ELR (cell line): ENCODE data around the gene OR2K2.
"Not testable (repeated sequence)": the region's sequence is repeated elsewhere in the genome, so short reads cannot be mapped to it uniquely, and the experiment has no call there.

Experiments
- DNase-seq: peaks from one replicate; pipeline ENCODE4 v3.0.0-alpha.2; 2015; ENCODE audit warnings: low read depth

The OR2K2 gene, protein sequence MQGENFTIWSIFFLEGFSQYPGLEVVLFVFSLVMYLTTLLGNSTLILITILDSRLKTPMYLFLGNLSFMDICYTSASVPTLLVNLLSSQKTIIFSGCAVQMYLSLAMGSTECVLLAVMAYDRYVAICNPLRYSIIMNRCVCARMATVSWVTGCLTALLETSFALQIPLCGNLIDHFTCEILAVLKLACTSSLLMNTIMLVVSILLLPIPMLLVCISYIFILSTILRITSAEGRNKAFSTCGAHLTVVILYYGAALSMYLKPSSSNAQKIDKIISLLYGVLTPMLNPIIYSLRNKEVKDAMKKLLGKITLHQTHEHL

DNA sequence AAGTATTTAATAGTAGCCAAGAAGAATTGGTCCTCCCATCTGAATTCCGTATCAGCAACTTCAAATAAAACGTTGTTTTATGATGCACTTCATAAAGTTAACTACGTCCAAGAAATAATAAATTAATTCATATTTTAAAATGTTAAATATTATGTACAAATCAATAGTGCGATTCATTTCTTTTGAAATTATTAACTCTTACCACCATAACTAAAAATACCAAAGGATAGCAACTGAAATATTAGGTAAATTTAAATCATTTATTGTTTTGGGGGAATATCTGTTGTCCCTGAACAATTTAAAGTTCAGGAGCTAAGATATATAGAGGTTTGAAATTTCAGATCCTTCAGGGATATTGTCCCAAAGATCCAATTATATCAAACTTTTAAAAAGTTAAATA is at the start of gene OR2K2:
OR2K2 (minus strand) TSS at position 101 of the 400 bp plus-strand sequence. CDS start 1,791 bp downstream, outside the sequence.
- DNase-seq, result no peak

DNA sequence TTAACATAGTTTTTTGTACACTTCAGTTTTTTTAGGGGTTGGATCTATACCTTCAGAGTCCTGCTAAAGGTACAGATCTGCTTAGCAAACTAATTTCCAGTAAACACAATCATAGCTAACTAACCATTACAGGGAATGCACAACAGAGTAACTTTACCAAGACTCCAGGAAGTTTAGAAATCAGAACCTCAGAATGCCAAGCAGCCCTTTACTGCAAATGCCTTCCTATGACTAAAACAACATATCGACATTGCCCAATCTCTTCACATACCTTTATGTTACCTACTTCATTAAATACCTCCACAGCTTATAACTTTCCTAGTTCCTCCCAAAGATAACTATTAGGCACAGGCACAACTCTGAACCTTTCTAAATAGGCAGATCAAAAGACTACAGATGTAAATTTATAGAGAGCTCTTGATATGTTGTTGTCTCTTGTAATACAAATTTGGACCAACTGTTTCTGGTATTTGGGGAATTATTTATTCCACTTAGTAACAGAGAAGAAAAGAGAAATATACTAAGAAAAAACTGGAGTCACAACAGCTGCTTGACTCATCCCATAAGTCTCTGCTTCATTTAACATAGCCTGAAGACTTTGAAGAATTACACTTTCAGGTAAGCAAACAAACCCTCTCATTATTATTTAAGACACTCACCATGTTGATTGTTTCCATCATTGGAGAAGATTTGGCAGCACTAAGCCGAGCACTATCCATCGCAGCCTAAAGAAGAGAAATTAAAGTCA is 46.0 kb upstream of the OR2K2 start:
- peak; percentile 34 for DNase-seq

DNA sequence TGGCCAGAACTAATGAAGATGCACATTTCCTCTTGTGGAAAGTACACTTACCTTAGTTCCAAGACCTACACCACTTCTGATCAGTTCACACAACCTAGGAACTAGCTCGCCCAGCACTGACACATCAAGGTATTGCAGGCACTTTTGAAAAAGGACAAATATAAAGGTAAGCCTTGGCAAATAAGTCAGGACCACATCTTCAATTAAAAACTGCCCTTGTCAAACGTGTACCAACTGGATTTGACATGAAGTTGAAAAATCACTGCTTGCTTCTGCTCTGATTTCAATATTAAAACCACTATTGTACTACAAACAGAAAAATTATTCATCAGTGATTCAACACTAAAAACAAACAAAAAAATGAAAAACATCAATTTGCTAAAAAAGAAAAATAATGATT is 45.0 kb upstream of the OR2K2 start:
- no peak for DNase-seq

DNA sequence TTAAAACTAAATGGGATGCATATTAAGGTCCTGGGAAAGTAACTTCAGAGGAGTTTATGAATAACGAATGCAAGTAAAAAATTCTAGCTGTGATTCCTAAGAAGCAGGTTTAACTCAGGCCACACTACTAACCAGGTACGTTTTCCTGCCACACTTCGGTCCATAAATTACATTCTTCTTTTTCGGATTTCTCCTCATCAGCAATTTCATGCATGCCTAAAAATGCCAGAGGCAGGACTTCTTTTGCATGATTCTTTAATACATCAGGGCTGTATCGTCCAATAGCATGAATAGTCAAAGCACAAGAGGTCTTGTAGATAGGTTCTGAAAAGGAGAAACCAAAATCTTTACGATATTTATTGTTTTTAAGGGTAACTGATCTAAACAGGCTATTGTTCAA is 42.3 kb upstream of the OR2K2 start:
- DNase-seq, result no peak

DNA sequence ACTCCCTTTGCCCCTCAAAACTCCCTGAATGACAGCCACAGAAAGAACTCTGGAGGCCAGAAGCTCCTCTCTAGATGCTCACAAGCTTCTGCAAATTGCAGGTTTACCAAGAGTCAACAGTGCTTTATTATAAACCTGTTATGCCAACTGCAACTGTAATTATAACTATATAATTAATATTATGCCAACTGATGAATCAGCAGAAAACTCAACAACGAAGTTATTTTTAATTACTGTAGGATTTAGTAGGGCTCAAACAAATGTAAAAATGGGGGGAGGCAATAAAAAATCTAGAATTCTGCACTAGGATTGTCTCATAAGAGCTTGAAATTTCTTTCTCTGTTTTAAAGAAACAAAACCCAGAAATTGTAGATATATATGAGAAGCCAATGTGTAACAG is 37.0 kb upstream of the OR2K2 start:
- no peak for DNase-seq

DNA sequence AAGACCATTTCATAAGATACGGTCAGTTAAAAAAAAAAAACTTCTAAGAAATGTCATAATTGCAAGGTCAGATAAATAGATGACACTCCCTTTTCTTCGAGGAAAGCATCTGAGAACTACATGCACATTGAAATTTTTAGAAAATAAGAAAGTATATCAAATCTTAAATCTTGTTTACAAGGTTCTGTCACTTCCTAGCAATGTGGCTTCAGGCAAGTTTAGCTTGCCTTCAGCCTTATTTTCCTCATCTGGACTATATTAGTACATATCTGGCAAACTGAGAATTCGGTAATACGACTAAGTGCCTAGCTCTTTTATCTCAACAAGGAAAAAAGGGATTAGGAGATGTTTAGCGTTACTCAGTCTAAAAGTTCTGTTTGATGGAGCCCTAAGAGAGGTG is 32.5 kb upstream of the OR2K2 start:
- no peak for DNase-seq

DNA sequence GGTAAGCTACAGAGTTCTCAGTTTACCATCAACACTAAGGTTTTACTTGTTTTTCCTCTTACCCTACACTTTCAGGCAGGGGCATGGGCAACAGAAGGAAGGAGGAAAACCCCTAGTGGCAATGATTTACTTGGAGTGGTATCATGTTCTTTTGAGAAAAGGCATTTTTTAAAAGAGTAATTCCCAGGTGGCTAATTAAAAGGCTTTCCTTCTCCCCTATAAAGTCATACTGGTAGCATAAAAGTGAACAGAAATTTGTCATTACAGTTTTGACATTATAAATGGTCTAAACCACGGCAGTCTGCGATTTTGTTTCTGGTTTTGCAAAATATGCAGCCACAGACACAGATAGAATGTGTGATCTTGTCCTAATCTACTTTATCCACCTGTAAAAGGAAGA is 30.9 kb upstream of the OR2K2 start:
- DNase-seq, result no peak

DNA sequence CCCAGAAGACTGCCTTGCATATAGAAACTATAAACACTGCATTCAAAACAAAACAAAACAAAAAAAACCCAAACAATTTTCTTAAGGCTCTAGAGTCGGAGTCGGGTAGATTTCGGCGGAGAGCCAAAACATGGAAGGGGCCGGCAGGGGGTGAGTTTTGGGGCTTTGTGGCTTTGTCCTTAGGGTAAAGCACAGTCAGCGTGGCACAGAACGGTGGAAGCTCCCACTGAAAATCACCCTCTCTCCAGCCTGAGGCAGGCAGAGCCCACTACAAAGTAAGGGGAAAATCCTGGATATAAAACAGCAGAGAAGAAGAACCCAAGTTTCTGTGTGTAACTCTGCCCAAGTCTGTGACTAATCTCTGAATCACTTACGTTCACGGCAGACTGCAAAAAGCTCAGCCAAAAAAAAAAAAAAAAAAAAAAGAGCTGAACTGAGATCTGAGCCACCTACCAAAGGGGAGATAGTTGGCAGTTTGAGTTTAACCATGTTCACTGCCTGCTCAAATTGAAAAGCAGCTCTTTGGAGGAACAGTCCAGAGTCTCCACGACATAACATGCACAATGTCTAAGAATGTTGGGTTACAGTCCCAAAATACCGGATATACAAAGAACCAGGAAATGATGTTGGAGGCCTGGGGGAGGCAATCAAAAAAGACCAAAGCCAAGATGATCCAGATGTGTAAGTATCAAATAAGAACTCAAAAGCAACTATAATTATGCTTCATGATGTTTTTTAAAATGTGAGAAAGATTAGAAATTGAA is 26.6 kb upstream of the OR2K2 start:
- peak; percentile 94 for DNase-seq

DNA sequence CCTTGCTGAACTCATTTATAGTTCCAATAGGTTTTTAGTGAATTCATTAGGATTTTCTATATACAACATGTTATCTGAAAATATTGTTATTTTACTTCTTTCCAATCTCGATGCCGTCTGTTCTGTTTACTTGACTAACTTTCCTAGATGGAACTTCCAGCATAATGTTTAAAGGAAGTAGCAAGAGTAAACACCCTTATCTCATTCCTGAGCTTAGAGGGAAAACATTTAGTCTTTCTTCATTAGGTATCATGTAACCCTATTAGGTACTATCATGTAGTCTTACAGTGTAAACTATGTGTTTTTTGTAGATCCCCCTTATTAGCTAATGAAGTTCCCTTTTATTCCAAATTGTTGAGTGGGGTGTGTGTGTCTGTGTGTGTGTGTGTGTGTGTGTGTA is 22.5 kb upstream of the OR2K2 start:
- DNase-seq, result no peak

DNA sequence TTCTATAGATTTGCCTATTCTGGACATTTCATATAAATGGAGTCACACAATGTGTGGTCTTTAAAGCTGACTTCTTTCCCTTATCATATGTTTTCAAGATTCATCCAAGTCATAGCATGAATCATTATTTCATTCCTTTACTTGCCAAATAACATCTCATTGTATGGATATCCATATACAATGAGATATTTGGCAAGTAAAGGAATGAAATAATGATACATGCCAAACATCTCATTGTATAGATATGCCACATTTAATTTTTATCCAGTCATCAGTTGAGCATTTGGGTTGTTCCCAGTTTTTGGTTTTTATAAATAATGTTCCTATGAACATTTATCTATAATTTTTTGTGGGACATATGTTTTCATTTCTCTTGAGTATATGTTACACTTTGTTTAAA is 20.5 kb upstream of the OR2K2 start:
- DNase-seq, result peak; percentile 25

DNA sequence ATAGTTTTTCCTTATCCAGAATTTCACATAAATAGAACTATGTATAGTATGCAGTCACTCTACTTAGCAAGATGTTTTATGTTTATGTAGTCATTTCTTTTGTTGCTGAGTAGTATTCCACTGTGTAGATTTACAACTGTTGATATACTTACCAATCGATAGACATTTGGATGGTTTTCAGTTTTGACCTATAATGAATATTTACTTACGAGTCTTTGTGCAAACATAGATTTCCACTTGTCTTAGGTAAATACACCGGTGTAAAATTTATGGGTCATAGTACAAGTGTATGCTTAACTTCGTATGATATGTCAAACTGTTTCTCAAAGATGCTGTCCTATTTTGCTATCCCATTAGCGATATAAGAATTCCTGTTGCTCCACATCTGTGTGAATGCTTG is 19.7 kb upstream of the OR2K2 start:
- DNase-seq, result no peak

DNA sequence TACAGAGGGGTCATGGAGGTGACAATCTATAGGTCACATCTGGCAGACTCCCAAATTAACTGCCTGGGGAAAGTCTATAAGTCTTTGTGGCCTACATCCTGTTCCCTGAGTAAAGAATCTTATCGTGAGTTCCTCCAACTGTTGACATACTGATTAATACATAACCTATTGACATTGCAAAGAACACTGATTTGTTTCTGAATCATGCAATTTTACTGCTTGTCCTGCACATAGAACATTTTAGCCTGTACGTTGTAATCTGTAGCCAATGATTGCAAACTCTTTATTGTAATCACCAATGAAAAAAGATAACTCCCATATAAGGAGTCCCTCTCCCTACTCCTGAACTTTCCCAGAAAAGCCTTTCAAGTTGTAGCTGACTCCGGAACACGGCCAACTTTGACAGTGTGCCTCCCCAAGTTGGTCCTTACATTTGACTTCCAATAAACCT is 18.8 kb upstream of the OR2K2 start:
- no peak for DNase-seq

DNA sequence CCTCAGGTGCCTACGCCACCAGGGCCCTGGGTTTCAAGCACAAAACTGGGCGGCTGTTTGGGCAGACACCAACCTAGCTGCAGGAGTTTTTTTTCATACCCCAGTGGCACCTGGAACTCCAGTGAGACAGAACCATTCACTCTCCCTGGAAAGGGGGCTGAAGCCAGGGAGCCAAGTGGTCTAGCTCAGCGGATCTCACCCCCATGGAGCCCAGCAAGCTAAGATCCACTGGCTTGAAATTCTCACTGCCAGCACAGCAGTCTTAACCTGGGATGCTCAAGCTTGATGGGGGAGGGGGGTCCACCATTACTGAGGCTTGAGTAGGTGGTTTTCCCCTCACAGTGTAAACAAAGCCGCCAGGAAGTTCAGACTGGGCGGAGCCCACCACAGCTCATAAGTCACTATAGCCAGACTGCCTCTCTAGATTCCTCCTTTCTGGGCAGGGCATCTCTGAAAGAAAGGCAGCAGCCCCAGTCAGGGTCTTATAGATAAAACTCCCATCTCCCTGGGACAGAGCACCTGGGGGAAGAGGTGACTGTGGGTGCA is 4.4 kb upstream of the OR2K2 start:
- DNase-seq, result peak; percentile 20

DNA sequence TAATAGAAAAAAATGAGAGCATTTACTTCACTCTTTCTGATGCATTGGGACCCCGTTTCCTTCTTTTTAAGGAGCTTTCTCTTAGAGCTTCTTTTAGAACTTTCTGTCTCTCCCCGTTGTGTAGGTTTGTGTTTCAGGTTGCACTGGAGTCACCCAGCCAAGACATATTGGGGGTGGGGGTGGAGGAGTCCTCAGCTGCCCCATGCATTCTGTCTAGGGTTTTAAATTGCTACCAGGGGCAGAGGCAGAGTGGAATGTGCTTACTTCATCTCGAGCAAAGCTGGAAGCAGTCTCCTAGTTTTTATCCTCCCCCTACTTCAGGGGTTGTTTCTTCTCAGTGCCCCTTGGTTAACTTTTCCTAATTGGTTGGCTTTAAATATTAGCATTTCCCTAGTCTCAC is 9.4 kb downstream of the OR2K2 start:
- no peak for DNase-seq

DNA sequence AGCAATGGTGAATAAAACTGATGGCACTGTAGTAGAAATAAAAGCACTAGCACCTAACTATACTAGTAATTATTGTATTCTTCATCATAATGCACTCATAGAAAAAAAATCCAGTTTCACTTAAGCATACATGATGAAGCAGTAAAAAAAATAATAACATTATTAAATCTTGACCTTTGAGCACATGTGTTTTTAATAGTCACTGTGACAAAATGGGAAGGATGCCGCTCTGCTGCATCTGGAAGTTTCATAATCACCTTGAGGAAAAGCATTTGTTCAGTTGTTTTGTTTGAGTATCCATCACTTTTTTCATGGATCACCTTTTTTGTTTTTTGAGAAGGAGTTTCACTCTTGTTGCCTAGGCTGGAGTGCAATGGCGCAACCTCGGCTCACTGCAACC is 13.2 kb downstream of the OR2K2 start:
- no peak for DNase-seq

DNA sequence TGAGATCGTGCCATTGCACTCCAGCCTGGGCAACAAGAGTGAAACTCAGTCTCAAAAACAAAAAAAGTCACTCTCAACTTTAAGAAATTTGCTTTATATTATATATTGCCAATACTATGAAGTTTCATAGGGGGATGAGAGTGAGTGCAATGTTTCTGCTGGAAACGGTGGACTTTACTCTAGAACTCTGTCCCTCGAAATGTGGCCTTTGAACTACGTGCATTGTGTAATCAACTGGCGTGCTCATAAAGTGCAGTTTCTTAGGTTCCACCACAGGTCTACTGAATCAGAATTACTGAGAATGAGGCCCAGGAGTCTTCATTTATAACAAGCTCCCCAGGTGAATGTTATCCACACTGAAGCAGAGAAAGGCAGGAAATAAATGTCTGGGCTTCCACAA is 24.1 kb downstream of the OR2K2 start:
- no peak for DNase-seq

DNA sequence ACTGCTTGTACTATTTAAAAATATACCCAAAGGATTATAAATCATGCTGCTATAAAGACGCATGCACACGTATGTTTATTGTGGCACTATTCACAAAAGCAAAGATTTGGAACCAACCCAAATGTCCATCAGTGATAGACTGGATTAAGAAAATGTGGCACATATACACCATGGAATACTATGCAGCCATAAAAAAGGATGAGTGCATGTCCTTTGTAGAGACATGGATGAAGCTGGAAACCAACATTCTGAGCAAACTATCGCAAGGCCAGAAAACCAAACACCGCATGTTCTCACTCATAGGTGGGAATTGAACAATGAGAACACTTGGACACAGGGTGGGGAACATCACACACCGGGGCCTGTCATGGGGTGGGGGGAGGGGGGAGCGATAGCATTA is 26.0 kb downstream of the OR2K2 start:
- not testable (repeated sequence) for DNase-seq

DNA sequence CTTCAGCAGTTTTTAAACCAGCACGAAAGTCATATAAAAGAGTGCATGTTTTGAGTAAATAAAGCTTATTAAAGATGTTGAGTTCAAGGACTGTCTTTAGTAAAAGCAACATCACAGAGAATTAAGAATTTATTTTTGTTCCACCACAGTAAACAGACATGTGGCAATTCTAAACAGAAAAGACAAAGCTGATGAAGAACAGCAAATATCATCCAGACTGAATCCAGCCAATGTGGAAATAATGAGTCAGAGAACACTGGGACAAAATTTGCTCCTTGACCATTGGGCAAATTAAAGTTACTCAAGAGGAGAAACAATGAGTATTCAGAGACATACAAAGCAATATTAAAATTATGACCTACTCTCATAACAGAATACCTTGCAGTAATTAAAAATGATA is 28.8 kb downstream of the OR2K2 start:
- DNase-seq, result peak; percentile 37

DNA sequence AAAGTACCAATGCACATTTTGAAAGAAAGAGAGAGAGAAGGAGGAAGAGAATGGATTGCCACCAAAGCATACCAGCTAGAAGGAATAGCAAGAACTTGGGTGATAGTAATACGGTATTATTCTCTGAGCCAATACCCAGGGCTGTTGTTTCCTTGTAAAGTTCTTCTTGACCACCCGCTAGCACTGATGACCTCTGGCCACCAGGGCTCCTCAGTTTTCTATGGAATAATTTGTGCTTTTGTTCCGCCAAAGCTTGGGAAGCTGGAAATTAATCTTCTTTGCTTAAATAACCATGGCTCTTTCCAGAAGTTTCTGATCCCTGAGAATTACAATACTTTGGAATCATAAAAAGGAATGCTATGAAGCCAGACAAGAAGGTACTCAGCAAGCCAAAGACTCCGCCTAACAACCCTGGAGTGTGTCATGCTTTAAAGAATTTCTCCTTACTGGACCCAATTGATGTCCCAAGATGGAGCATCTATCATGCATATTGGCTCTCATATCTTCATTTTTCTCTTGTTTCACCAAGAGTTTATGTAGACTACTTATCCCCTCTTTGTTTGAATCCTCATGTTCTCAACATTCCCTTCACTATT is 29.8 kb downstream of the OR2K2 start:
- peak; percentile 17 for DNase-seq

DNA sequence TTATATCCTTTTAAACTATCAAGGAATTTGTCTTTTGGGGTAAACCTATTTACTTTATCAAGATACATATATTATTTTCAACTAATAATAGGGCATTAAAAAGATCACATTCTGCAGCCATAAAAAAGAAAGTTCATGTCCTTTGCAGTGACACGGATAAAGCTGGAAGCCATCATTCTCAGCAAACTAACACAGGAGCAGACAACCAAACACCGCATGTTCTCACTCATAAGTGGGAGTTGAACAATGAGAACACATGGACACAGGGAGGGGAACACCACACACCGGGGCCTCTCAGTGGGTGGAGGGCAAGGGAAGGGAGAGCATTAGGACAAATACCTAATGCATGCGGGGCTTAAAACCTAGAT is 30.4 kb downstream of the OR2K2 start:
- DNase-seq, result not testable (repeated sequence)

DNA sequence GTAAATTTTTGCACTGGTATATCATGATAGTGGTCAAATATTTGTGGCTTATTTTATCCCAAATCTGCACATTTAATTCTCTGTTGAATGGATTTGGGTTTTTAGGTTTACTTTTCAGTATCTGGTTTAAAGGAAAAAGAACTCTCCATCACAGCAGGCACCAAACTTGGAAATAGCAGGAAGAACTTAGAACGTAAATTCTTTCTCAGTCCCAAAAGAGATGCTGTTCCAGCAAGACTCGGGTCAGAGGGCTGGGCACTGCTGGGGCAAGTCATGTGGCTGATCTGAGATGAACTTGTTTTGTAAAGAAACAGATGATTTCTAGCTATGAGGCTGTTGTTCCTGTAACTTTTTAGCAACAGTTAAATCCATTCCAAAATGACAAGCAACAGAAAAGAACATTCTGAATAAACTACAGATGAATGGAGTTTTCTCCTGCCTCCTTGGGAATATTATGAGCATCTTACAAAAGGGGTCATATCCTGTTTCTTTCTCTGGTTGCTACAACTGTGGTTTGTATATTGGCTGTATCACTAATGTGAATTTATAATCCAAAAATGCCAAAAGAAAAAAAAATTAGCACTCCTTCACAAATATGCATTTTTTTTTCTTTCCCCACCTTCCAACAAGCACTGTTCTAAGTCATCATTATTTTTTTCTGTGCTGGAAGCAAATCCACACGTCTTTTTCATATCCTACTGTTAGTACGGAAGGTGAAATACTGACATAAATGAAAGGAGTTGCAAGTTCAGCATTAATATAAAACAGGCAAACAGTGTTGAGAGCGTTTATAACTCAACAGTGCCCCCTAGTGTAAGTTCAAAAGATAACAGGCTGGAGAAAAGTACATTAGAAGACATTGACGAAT is 31.1 kb downstream of the OR2K2 start:
- peak; percentile 79 for DNase-seq
